Liver (tissue), 3 donors: ENCODE results near the gene EFHD2.

Source experiments
- GABPA ChIP-seq, 2 donors: IDR thresholded peaks in 1 of 2; conservative IDR thresholded peaks in 1 of 2; 2 replicates each; pipeline ENCODE4 v1.6.1; 2016; ENCODE audit warnings: antibody characterized with exemption in 2 of 2, mild to moderate bottlenecking in 1 of 2, moderate library complexity in 1 of 2
- SP1 ChIP-seq: IDR thresholded peaks from 2 replicates; pipeline ENCODE4 v1.6.1; 2018; ENCODE audit warnings: antibody characterized with exemption, mild to moderate bottlenecking
- TAF1 ChIP-seq: conservative IDR thresholded peaks from 2 replicates; pipeline ENCODE4 v1.6.1; 2016; ENCODE audit warnings: antibody characterized with exemption, mild to moderate bottlenecking
- TF ChIP-seq, protein P1 (sequence below): IDR thresholded peaks from 2 replicates; pipeline ENCODE4 v1.6.1; 2016; ENCODE audit warnings: antibody characterized with exemption
- TF ChIP-seq, protein P2 (sequence below): fragments of 150-350 bp; IDR thresholded peaks from 2 replicates; pipeline ENCODE4 v1.5.1; 2017; ENCODE audit warnings: improper control_type of control experiment, low read depth, low read length; ENCODE audit not compliant: missing input control
- TF ChIP-seq, protein P3 (sequence below): IDR thresholded peaks from 2 replicates; pipeline ENCODE4 v1.6.1; 2016; ENCODE audit warnings: antibody characterized with exemption, mild to moderate bottlenecking
- donor health status: healthy.
- donor health status: healthy.

DNA sequence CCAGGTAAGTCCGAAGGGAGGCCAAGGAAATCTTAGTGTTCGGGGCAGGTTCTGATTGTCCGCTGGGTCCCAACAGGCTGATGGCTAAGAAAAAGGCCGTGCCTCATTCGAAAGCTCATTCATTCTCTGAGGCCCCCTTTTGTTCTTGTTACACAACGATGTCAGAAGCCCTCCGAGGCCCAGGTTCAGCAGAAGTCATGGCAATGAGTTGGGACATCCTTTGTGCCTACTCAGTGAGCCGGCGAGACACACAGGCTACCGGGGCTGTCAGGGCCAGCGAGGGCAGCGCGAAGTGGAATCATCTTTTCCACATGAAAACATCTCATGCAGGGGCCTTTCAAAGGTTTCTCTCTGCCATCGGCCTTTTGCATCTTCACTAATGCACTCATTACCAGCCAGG is 49.0 kb upstream of the EFHD2 start:
- TF ChIP-seq, protein P1, sequence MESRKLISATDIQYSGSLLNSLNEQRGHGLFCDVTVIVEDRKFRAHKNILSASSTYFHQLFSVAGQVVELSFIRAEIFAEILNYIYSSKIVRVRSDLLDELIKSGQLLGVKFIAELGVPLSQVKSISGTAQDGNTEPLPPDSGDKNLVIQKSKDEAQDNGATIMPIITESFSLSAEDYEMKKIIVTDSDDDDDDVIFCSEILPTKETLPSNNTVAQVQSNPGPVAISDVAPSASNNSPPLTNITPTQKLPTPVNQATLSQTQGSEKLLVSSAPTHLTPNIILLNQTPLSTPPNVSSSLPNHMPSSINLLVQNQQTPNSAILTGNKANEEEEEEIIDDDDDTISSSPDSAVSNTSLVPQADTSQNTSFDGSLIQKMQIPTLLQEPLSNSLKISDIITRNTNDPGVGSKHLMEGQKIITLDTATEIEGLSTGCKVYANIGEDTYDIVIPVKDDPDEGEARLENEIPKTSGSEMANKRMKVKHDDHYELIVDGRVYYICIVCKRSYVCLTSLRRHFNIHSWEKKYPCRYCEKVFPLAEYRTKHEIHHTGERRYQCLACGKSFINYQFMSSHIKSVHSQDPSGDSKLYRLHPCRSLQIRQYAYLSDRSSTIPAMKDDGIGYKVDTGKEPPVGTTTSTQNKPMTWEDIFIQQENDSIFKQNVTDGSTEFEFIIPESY = no peak
- TF ChIP-seq, protein P2, sequence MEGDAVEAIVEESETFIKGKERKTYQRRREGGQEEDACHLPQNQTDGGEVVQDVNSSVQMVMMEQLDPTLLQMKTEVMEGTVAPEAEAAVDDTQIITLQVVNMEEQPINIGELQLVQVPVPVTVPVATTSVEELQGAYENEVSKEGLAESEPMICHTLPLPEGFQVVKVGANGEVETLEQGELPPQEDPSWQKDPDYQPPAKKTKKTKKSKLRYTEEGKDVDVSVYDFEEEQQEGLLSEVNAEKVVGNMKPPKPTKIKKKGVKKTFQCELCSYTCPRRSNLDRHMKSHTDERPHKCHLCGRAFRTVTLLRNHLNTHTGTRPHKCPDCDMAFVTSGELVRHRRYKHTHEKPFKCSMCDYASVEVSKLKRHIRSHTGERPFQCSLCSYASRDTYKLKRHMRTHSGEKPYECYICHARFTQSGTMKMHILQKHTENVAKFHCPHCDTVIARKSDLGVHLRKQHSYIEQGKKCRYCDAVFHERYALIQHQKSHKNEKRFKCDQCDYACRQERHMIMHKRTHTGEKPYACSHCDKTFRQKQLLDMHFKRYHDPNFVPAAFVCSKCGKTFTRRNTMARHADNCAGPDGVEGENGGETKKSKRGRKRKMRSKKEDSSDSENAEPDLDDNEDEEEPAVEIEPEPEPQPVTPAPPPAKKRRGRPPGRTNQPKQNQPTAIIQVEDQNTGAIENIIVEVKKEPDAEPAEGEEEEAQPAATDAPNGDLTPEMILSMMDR = no peak
- TF ChIP-seq GABPA (IDR thresholded peaks at IDR 0.05 in 1 of 2, conservative IDR thresholded peaks at IDR 0.05 in 1 of 2) = no peak
- TF ChIP-seq, protein P3, sequence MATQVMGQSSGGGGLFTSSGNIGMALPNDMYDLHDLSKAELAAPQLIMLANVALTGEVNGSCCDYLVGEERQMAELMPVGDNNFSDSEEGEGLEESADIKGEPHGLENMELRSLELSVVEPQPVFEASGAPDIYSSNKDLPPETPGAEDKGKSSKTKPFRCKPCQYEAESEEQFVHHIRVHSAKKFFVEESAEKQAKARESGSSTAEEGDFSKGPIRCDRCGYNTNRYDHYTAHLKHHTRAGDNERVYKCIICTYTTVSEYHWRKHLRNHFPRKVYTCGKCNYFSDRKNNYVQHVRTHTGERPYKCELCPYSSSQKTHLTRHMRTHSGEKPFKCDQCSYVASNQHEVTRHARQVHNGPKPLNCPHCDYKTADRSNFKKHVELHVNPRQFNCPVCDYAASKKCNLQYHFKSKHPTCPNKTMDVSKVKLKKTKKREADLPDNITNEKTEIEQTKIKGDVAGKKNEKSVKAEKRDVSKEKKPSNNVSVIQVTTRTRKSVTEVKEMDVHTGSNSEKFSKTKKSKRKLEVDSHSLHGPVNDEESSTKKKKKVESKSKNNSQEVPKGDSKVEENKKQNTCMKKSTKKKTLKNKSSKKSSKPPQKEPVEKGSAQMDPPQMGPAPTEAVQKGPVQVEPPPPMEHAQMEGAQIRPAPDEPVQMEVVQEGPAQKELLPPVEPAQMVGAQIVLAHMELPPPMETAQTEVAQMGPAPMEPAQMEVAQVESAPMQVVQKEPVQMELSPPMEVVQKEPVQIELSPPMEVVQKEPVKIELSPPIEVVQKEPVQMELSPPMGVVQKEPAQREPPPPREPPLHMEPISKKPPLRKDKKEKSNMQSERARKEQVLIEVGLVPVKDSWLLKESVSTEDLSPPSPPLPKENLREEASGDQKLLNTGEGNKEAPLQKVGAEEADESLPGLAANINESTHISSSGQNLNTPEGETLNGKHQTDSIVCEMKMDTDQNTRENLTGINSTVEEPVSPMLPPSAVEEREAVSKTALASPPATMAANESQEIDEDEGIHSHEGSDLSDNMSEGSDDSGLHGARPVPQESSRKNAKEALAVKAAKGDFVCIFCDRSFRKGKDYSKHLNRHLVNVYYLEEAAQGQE = no peak
- no peak for TF ChIP-seq SP1
- no peak for TF ChIP-seq TAF1
